Measurements from ENCODE around the gene ONECUT3.

DNA sequence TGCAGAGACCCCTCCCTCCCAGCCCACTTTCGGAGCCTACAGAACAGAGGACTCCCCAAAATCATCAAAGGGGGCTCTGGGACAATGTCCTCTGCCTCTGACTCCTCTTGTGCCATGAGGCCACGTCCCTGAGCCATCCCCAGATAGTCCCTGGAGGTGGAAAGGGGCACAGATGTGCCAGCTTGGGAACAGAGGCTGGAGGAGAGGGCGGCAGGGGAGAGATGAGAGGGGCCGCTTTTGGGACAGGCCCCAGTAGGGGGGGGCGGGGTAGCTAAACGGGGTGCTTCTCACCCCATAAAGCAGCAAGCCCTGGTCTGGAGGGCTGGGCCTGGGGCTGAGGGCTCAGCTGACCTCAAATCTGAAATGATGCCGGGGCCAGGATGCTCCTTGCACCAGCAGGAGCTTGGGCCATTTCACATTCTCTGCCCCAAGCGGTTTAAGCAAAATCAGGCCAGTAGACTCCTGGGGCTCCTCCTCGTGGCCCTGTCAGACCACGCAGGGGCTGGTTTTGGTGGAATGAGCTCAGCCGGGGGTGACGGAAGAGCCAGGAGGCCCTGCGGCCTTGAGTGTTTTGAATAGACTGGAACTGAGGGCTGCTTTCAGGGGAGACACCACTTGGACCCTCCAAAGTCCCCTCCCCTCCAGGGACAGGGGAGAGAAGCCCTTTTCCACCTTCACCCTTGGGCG lies 27.1 kb downstream of the ONECUT3 start:
- no peak for TF ChIP-seq POLR2A (IDR thresholded peaks at IDR 0.05; ENCODE audit: low read depth, low read length)
- no peak for TF ChIP-seq TAF1 (IDR thresholded peaks at IDR 0.05; ENCODE audit: borderline replicate concordance, low read depth, low read length)
- no peak for TF ChIP-seq POLR2AphosphoS5 (IDR thresholded peaks at IDR 0.05; ENCODE audit: low read depth, low read length)

Measured in GM12892 (cell line).